IMR-90 (cell line): ENCODE measurements around the gene PLEKHH1. TPM values are rescaled to one million over a fixed set of nuclear protein-coding genes. Genes with fewer than 3 reads are reported as not detected.

Source experiments
- ATAC-seq: fragments of 200-7000 bp; cut with Tn5 transposase; 2 replicates; pipeline ENCODE4 v1.9.1; 2020; ENCODE audit warnings: low read depth, mild to moderate bottlenecking, moderate library complexity
- BruUV-seq: library from RNA; stranded (reverse); fragments of 400-500 nt; replicated peaks from 2 replicates; lab custom pipeline; 2021; lab: Mats Ljungman, UMichigan
- CTCF ChIA-PET: fragments of 300-600 bp; formaldehyde crosslinking; extraction: SDS; loops from one replicate; lab custom pipeline; 2021; ENCODE audit warnings: antibody characterized with exemption; lab: Yijun Ruan, JAX
- POLR2A ChIA-PET: fragments of 300-600 bp; sonication (Branson Sonifier 250); formaldehyde crosslinking; loops from one replicate; lab custom pipeline; 2022; ENCODE audit warnings: antibody characterized with exemption; ENCODE audit not compliant: unreplicated experiment; lab: Charles Lee
- DNase-seq: peaks from one replicate; pipeline ENCODE4 v3.0.0; 2013
- H2AFZ ChIP-seq: replicated peaks from 2 replicates; pipeline ENCODE3; 2013; ENCODE audit warnings: low read length, mild to moderate bottlenecking; ENCODE audit not compliant: poor library complexity
- H2AK5ac ChIP-seq: 2 replicates; pipeline ENCODE4 v1.6.1; 2013; ENCODE audit warnings: low read depth, low read length, inconsistent platforms
- H2AK9ac ChIP-seq: replicated peaks from 2 replicates; pipeline ENCODE3; 2013; ENCODE audit warnings: mild to moderate bottlenecking, low read depth, low read length, moderate library complexity; ENCODE audit not compliant: poor library complexity
- H2BK120ac ChIP-seq: 2 replicates; pipeline ENCODE4 v1.6.1; 2013; ENCODE audit warnings: low read depth, low read length, inconsistent platforms
- H2BK15ac ChIP-seq: 3 replicates; pipeline ENCODE4 v1.6.1; 2013; ENCODE audit warnings: low read depth, low read length, inconsistent platforms
- H2BK20ac ChIP-seq: 2 replicates; pipeline ENCODE4 v1.6.1; 2013; ENCODE audit warnings: low read depth, mild to moderate bottlenecking, inconsistent platforms, low read length, moderate library complexity
- H2BK5ac ChIP-seq: 2 replicates; pipeline ENCODE4 v1.6.1; 2013; ENCODE audit warnings: mild to moderate bottlenecking, low read depth, low read length, inconsistent platforms; ENCODE audit not compliant: poor library complexity, severe bottlenecking
- H3K14ac ChIP-seq: replicated peaks from 2 replicates; pipeline ENCODE4 v1.6.1; 2013; ENCODE audit warnings: low read depth, low read length, inconsistent platforms
- H3K18ac ChIP-seq: 2 replicates; pipeline ENCODE4 v1.6.1; 2013; ENCODE audit warnings: low read depth, low read length, control low read depth
- H3K23ac ChIP-seq: 2 replicates; pipeline ENCODE4 v1.6.1; 2013; ENCODE audit warnings: low read depth, low read length, inconsistent platforms
- H3K27ac ChIP-seq: 2 replicates; pipeline ENCODE4 v1.5.1; 2013; ENCODE audit warnings: mild to moderate bottlenecking, control low read depth, low read length; ENCODE audit not compliant: insufficient read depth
- H3K27me3 ChIP-seq: 2 replicates; pipeline ENCODE4 v1.6.1; 2013; ENCODE audit warnings: low read length; ENCODE audit not compliant: control insufficient read depth, insufficient read depth
- H3K36me3 ChIP-seq: 2 replicates; pipeline ENCODE4 v1.6.1; 2013; ENCODE audit warnings: low read length, mixed read lengths; ENCODE audit not compliant: control insufficient read depth, insufficient read depth
- H3K4ac ChIP-seq: 2 replicates; pipeline ENCODE4 v1.6.1; 2013; ENCODE audit warnings: low read depth, low read length, inconsistent platforms
- H3K4me1 ChIP-seq: 2 replicates; pipeline ENCODE4 v1.6.1; 2013; ENCODE audit warnings: low read length, mixed read lengths; ENCODE audit not compliant: control insufficient read depth, insufficient read depth
- H3K4me2 ChIP-seq: 2 replicates; pipeline ENCODE4 v1.6.1; 2013; ENCODE audit warnings: low read depth, mild to moderate bottlenecking, control low read depth, low read length, moderate library complexity
- H3K4me3 ChIP-seq: 2 replicates; pipeline ENCODE4 v1.5.1; 2013; ENCODE audit warnings: low read depth, mild to moderate bottlenecking, control low read depth, low read length, moderate library complexity; ENCODE audit not compliant: insufficient read depth
- H3K56ac ChIP-seq: 2 replicates; pipeline ENCODE4 v1.6.1; 2013; ENCODE audit warnings: low read length, inconsistent platforms; ENCODE audit not compliant: insufficient read depth; ENCODE audit errors: extremely low read depth
- H3K79me1 ChIP-seq, 2 experiments: 2 replicates each; pipeline ENCODE4 v1.6.1; 2013; ENCODE audit warnings: low read length in 2 of 2, inconsistent platforms in 1 of 2, low read depth in 1 of 2
- H3K9ac ChIP-seq: 2 replicates; pipeline ENCODE4 v1.6.1; 2013; ENCODE audit warnings: low read depth, low read length, control low read depth
- H3K9me1 ChIP-seq: 2 replicates; pipeline ENCODE4 v1.6.1; 2013; ENCODE audit warnings: low read length, inconsistent platforms; ENCODE audit not compliant: insufficient read depth
- H3K9me3 ChIP-seq: 2 replicates; pipeline ENCODE4 v1.6.1; 2013; ENCODE audit warnings: low read length; ENCODE audit not compliant: control insufficient read depth, insufficient read depth
- H4K20me1 ChIP-seq: 2 replicates; pipeline ENCODE4 v1.6.1; 2013; ENCODE audit warnings: low read length, inconsistent platforms; ENCODE audit not compliant: insufficient read depth
- H4K5ac ChIP-seq: 2 replicates; pipeline ENCODE4 v1.6.1; 2013; ENCODE audit warnings: mild to moderate bottlenecking, low read depth, low read length, control low read depth
- H4K8ac ChIP-seq, 2 experiments: 2 replicates each; pipeline ENCODE4 v1.6.1; 2013; ENCODE audit warnings: low read depth in 2 of 2, low read length in 2 of 2, control low read depth in 1 of 2, inconsistent platforms in 1 of 2
- H4K91ac ChIP-seq: 2 replicates; pipeline ENCODE4 v1.6.1; 2013; ENCODE audit warnings: low read depth, low read length, inconsistent platforms; ENCODE audit not compliant: insufficient read depth
- BHLHE40 ChIP-seq: fragments of 150-350 bp; IDR thresholded peaks from 2 replicates; pipeline ENCODE4 v1.6.1; 2016; ENCODE audit warnings: mild to moderate bottlenecking, low read depth, low read length
- NFE2L2 ChIP-seq: fragments of 150-350 bp; IDR thresholded peaks from 2 replicates; pipeline ENCODE4 v1.6.1; 2016; ENCODE audit warnings: low read depth, mild to moderate bottlenecking, low read length
- RCOR1 ChIP-seq: IDR thresholded peaks from 2 replicates; pipeline ENCODE4 v1.6.1; 2012; ENCODE audit warnings: mild to moderate bottlenecking, low read length, improper control_type of control experiment; ENCODE audit not compliant: insufficient replicate concordance
- RFX5 ChIP-seq: IDR thresholded peaks from 2 replicates; pipeline ENCODE4 v1.8.0; 2012; ENCODE audit warnings: low read depth, mild to moderate bottlenecking, low read length, moderate library complexity
- SMC3 ChIP-seq: fragments of 150-350 bp; IDR thresholded peaks from 2 replicates; pipeline ENCODE4 v1.6.1; 2016; ENCODE audit warnings: low read depth, mild to moderate bottlenecking, antibody characterized with exemption, low read length, moderate library complexity
- WGBS, 2 experiments: methylation state at CpG; one replicate each; pipeline versions ENCODE4 v1.1.5 to v1.1.7; 2013; ENCODE audit warnings: missing lambda C conversion rate in 2 of 2; ENCODE audit not compliant: insufficient read length in 1 of 2; ENCODE audit errors: extremely low coverage in 2 of 2; 5-methylcytosine and 5-hydroxymethylcytosine counted together
- dilution Hi-C: fragments of 300-500 bp; cut with HindIII; formaldehyde crosslinking; loops from one replicate; pipeline ENCODE4 v1.14.3; 2018; ENCODE audit warnings: low sequenced_read_pairs; ENCODE audit not compliant: unreplicated experiment
- in situ Hi-C: fragments of 300-500 bp; cut with MboI; formaldehyde crosslinking; loops from 3 replicates; pipeline ENCODE4 v1.14.3; 2019; ENCODE audit warnings: low sequenced_read_pairs, inconsistent platforms, mixed read lengths
- intact Hi-C: fragments of 100-400 bp; cut with micrococcal nuclease; formaldehyde crosslinking; loops from 2 replicates; pipeline ENCODE4 v1.10.0; 2022
- polyA plus RNA-seq, 3 experiments: library from polyadenylated mRNA; depleted of rRNA; stranded (reverse); fragments of >200 nt; gene quantifications; 2 replicates each; pipeline ENCODE4 v1.2.3, GENCODE V29; 2012; ENCODE audit warnings: low replicate concordance in 1 of 3
- total RNA-seq: library from RNA; depleted of rRNA; stranded (reverse); fragments of >200 nt; gene quantifications from 2 replicates; pipeline ENCODE4 v1.2.3, GENCODE V29; 2012

PLEKHH1 gene
- total and polyA plus RNA-seq, 2 of the 4 experiments (the other 2 are of a cell fraction), result under 0.01 to 0.34 TPM

GRCh38 chr14:67514203-67514607, 18.9 kb upstream of the PLEKHH1 start:
- intact Hi-C loops (no loop called here), in situ Hi-C loops (no loop called here), dilution Hi-C loops (no loop called here)
- H3K18ac ChIP-seq, result no peak overlapping the region
- peaks cover 64% of the 10 kb centered on the region for H3K27me3 ChIP-seq
- H2AK9ac ChIP-seq, result no peak overlapping the region
- 20% methylated on average over 2 of the region's 9 CpGs; no CpG with 5 or more reads in 1 of the 2 experiments for WGBS, 2 experiments
- H3K4me2 ChIP-seq, result peak overlapping the region; percentile 81; the same call in 1 of the 2 replicates
- no peak for ATAC-seq
- H3K14ac ChIP-seq, result no peak overlapping the region
- no peak for DNase-seq
- H3K23ac ChIP-seq, result no peak overlapping the region
- no peak overlapping the region for H2AK5ac ChIP-seq
- no peaks in the 10 kb centered on the region for H3K79me1 ChIP-seq
- BruUV-seq, result no TSS peak
- no peak overlapping the region for H4K91ac ChIP-seq
- no peak overlapping the region for H2BK15ac ChIP-seq
- TF ChIP-seq RFX5 (no peak), NFE2L2 (no peak), SMC3 (no peak), BHLHE40 (no peak), RCOR1 (no peak)
- no peak overlapping the region for H3K27ac ChIP-seq
- H3K9me3 ChIP-seq, result no peaks in the 10 kb centered on the region
- H4K5ac ChIP-seq, result no peak overlapping the region
- no peak overlapping the region for H4K8ac ChIP-seq
- no peak overlapping the region for H3K9ac ChIP-seq
- H2AFZ ChIP-seq, result peak overlapping the region; percentile 83
- H2BK20ac ChIP-seq, result no peak overlapping the region
- H3K4ac ChIP-seq, result no peak overlapping the region
- no peak overlapping the region for H3K56ac ChIP-seq
- H2BK120ac ChIP-seq, result no peak overlapping the region
- peak overlapping the region; percentile 59 for H3K4me3 ChIP-seq
- H4K20me1 ChIP-seq, result no peaks in the 10 kb centered on the region
- H3K36me3 ChIP-seq, result no peaks in the 10 kb centered on the region
- no peaks in the 10 kb centered on the region for H3K4me1 ChIP-seq
- CTCF ChIA-PET, result interaction anchor here (0.6 kb wide), 2 partner anchors 90 to 218 kb away, joined by 3 to 6 read pairs; no protein-coding TSS in a partner anchor
- no peak overlapping the region for H2BK5ac ChIP-seq
- H3K9me1 ChIP-seq, result no peaks in the 10 kb centered on the region
- POLR2A ChIA-PET, result no interaction called here
